IMR-90 (cell line): ENCODE data around the gene GOLGA6A. TPM values are rescaled to one million over a fixed set of nuclear protein-coding genes. Genes with fewer than 3 reads are reported as not detected.

ENCODE experiments used
- ATAC-seq: fragments of 200-7000 bp; cut with Tn5 transposase; 2 replicates; pipeline ENCODE4 v1.9.1; 2020; ENCODE audit warnings: low read depth, mild to moderate bottlenecking, moderate library complexity
- BruUV-seq: library from RNA; stranded (reverse); fragments of 400-500 nt; replicated peaks from 2 replicates; lab custom pipeline; 2021; lab: Mats Ljungman, UMichigan
- CTCF ChIA-PET: fragments of 300-600 bp; formaldehyde crosslinking; extraction: SDS; loops from one replicate; lab custom pipeline; 2021; ENCODE audit warnings: antibody characterized with exemption; lab: Yijun Ruan, JAX
- POLR2A ChIA-PET: fragments of 300-600 bp; sonication (Branson Sonifier 250); formaldehyde crosslinking; loops from one replicate; lab custom pipeline; 2022; ENCODE audit warnings: antibody characterized with exemption; ENCODE audit not compliant: unreplicated experiment; lab: Charles Lee
- DNase-seq: peaks from one replicate; pipeline ENCODE4 v3.0.0; 2013
- H2AFZ ChIP-seq: replicated peaks from 2 replicates; pipeline ENCODE3; 2013; ENCODE audit warnings: low read length, mild to moderate bottlenecking; ENCODE audit not compliant: poor library complexity
- H2AK5ac ChIP-seq: 2 replicates; pipeline ENCODE4 v1.6.1; 2013; ENCODE audit warnings: low read depth, low read length, inconsistent platforms
- H2AK9ac ChIP-seq: replicated peaks from 2 replicates; pipeline ENCODE3; 2013; ENCODE audit warnings: mild to moderate bottlenecking, low read depth, low read length, moderate library complexity; ENCODE audit not compliant: poor library complexity
- H2BK120ac ChIP-seq: 2 replicates; pipeline ENCODE4 v1.6.1; 2013; ENCODE audit warnings: low read depth, low read length, inconsistent platforms
- H2BK15ac ChIP-seq: 3 replicates; pipeline ENCODE4 v1.6.1; 2013; ENCODE audit warnings: low read depth, low read length, inconsistent platforms
- H2BK20ac ChIP-seq: 2 replicates; pipeline ENCODE4 v1.6.1; 2013; ENCODE audit warnings: low read depth, mild to moderate bottlenecking, inconsistent platforms, low read length, moderate library complexity
- H2BK5ac ChIP-seq: 2 replicates; pipeline ENCODE4 v1.6.1; 2013; ENCODE audit warnings: mild to moderate bottlenecking, low read depth, low read length, inconsistent platforms; ENCODE audit not compliant: poor library complexity, severe bottlenecking
- H3K14ac ChIP-seq: replicated peaks from 2 replicates; pipeline ENCODE4 v1.6.1; 2013; ENCODE audit warnings: low read depth, low read length, inconsistent platforms
- H3K18ac ChIP-seq: 2 replicates; pipeline ENCODE4 v1.6.1; 2013; ENCODE audit warnings: low read depth, low read length, control low read depth
- H3K23ac ChIP-seq: 2 replicates; pipeline ENCODE4 v1.6.1; 2013; ENCODE audit warnings: low read depth, low read length, inconsistent platforms
- H3K27ac ChIP-seq: 2 replicates; pipeline ENCODE4 v1.5.1; 2013; ENCODE audit warnings: mild to moderate bottlenecking, control low read depth, low read length; ENCODE audit not compliant: insufficient read depth
- H3K27me3 ChIP-seq: 2 replicates; pipeline ENCODE4 v1.6.1; 2013; ENCODE audit warnings: low read length; ENCODE audit not compliant: control insufficient read depth, insufficient read depth
- H3K36me3 ChIP-seq: 2 replicates; pipeline ENCODE4 v1.6.1; 2013; ENCODE audit warnings: low read length, mixed read lengths; ENCODE audit not compliant: control insufficient read depth, insufficient read depth
- H3K4ac ChIP-seq: 2 replicates; pipeline ENCODE4 v1.6.1; 2013; ENCODE audit warnings: low read depth, low read length, inconsistent platforms
- H3K4me1 ChIP-seq: 2 replicates; pipeline ENCODE4 v1.6.1; 2013; ENCODE audit warnings: low read length, mixed read lengths; ENCODE audit not compliant: control insufficient read depth, insufficient read depth
- H3K4me2 ChIP-seq: 2 replicates; pipeline ENCODE4 v1.6.1; 2013; ENCODE audit warnings: low read depth, mild to moderate bottlenecking, control low read depth, low read length, moderate library complexity
- H3K4me3 ChIP-seq: 2 replicates; pipeline ENCODE4 v1.5.1; 2013; ENCODE audit warnings: low read depth, mild to moderate bottlenecking, control low read depth, low read length, moderate library complexity; ENCODE audit not compliant: insufficient read depth
- H3K56ac ChIP-seq: 2 replicates; pipeline ENCODE4 v1.6.1; 2013; ENCODE audit warnings: low read length, inconsistent platforms; ENCODE audit not compliant: insufficient read depth; ENCODE audit errors: extremely low read depth
- H3K79me1 ChIP-seq, 2 experiments: 2 replicates each; pipeline ENCODE4 v1.6.1; 2013; ENCODE audit warnings: low read length in 2 of 2, inconsistent platforms in 1 of 2, low read depth in 1 of 2
- H3K9ac ChIP-seq: 2 replicates; pipeline ENCODE4 v1.6.1; 2013; ENCODE audit warnings: low read depth, low read length, control low read depth
- H3K9me1 ChIP-seq: 2 replicates; pipeline ENCODE4 v1.6.1; 2013; ENCODE audit warnings: low read length, inconsistent platforms; ENCODE audit not compliant: insufficient read depth
- H3K9me3 ChIP-seq: 2 replicates; pipeline ENCODE4 v1.6.1; 2013; ENCODE audit warnings: low read length; ENCODE audit not compliant: control insufficient read depth, insufficient read depth
- H4K20me1 ChIP-seq: 2 replicates; pipeline ENCODE4 v1.6.1; 2013; ENCODE audit warnings: low read length, inconsistent platforms; ENCODE audit not compliant: insufficient read depth
- H4K5ac ChIP-seq: 2 replicates; pipeline ENCODE4 v1.6.1; 2013; ENCODE audit warnings: mild to moderate bottlenecking, low read depth, low read length, control low read depth
- H4K8ac ChIP-seq, 2 experiments: 2 replicates each; pipeline ENCODE4 v1.6.1; 2013; ENCODE audit warnings: low read depth in 2 of 2, low read length in 2 of 2, control low read depth in 1 of 2, inconsistent platforms in 1 of 2
- H4K91ac ChIP-seq: 2 replicates; pipeline ENCODE4 v1.6.1; 2013; ENCODE audit warnings: low read depth, low read length, inconsistent platforms; ENCODE audit not compliant: insufficient read depth
- CEBPB ChIP-seq: IDR thresholded peaks from 2 replicates; pipeline ENCODE4 v1.6.1; 2012; ENCODE audit warnings: low read depth, low read length, improper control_type of control experiment
- POLR2A ChIP-seq: IDR thresholded peaks from 2 replicates; pipeline ENCODE4 v1.6.1; 2012; ENCODE audit warnings: mild to moderate bottlenecking, low read depth, low read length
- WGBS, 2 experiments: methylation state at CpG; one replicate each; pipeline versions ENCODE4 v1.1.5 to v1.1.7; 2013; ENCODE audit warnings: missing lambda C conversion rate in 2 of 2; ENCODE audit not compliant: insufficient read length in 1 of 2; ENCODE audit errors: extremely low coverage in 2 of 2; 5-methylcytosine and 5-hydroxymethylcytosine counted together
- dilution Hi-C: fragments of 300-500 bp; cut with HindIII; formaldehyde crosslinking; loops from one replicate; pipeline ENCODE4 v1.14.3; 2018; ENCODE audit warnings: low sequenced_read_pairs; ENCODE audit not compliant: unreplicated experiment
- in situ Hi-C: fragments of 300-500 bp; cut with MboI; formaldehyde crosslinking; loops from 3 replicates; pipeline ENCODE4 v1.14.3; 2019; ENCODE audit warnings: low sequenced_read_pairs, inconsistent platforms, mixed read lengths
- intact Hi-C: fragments of 100-400 bp; cut with micrococcal nuclease; formaldehyde crosslinking; loops from 2 replicates; pipeline ENCODE4 v1.10.0; 2022
- polyA plus RNA-seq, 3 experiments: library from polyadenylated mRNA; depleted of rRNA; stranded (reverse); fragments of >200 nt; gene quantifications; 2 replicates each; pipeline ENCODE4 v1.2.3, GENCODE V29; 2012; ENCODE audit warnings: low replicate concordance in 1 of 3
- total RNA-seq: library from RNA; depleted of rRNA; stranded (reverse); fragments of >200 nt; gene quantifications from 2 replicates; pipeline ENCODE4 v1.2.3, GENCODE V29; 2012

Gene GOLGA6A
- total and polyA plus RNA-seq, 2 of the 4 experiments (the other 2 are of a cell fraction) = not detected

DNA sequence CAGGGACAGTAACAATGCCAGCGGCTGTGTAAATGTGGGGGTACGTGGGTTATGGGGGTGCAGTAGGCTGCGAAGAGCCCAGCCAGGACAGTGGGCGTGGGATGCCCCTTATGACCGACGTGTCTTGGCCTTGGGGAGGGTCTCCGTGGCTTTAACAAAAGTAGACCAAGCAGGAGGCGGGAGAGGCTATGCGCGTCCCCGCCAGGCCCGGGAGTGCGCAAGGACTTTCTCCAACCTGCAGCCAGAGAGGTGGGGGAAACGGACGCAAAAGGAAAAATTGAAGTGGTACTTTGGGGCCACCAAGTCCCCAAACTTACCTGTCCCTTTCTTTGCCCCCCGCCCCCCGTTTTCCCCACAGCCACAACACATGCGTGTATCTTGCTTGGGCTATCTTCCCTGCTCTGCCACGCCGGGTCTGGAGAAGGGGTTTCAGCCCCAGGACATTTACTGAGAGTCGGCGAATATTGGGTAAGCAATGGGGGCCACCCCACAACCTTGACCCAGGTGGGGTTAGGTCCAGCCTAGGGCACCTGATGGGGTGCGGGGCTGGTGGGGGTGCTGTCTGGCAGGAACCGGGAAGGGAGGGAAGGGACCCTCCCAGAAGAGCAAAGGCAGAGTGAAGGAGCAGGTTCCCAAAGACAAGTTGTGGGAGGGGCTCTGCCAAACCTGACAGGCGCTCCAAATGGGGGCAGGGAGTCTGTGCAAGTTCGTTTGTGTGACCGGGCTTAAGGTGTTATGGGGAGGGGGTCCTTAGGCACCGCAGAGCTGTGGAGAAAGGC is 48.7 kb upstream of the GOLGA6A start:
- Histone ChIP-seq H3K9ac (no peak overlapping the region), H3K27ac (no peak overlapping the region), H4K8ac (no peak overlapping the region), H3K36me3 (no peaks in the 10 kb centered on the region), H3K79me1 (no peaks in the 10 kb centered on the region), H2BK120ac (no peak overlapping the region), H3K4me2 (no peak overlapping the region), H4K91ac (no peak overlapping the region), H3K56ac (no peak overlapping the region), H3K4me3 (no peak overlapping the region), H3K4ac (no peak overlapping the region), H3K23ac (no peak overlapping the region), H3K18ac (no peak overlapping the region), H3K9me3 (peaks cover 8% of the 10 kb centered on the region), H3K14ac (no peak overlapping the region), H4K20me1 (peaks cover 19% of the 10 kb centered on the region; the same call in 1 of the 2 replicates), H3K27me3 (peaks cover 91% of the 10 kb centered on the region), H3K9me1 (0 out of 2 replicates have a peak, but pooled peaks cover 2% of the 10 kb centered on the region), H2AK5ac (no peak overlapping the region), H2AFZ (no peak overlapping the region), H2BK15ac (no peak overlapping the region), H3K4me1 (no peaks in the 10 kb centered on the region; the same call in 1 of the 2 replicates), H4K5ac (no peak overlapping the region), H2BK20ac (no peak overlapping the region), H2BK5ac (no peak overlapping the region), H2AK9ac (no peak overlapping the region)
- ChIA-PET CTCF (interaction anchor here (1.7 kb wide), 1 partner anchor 177 kb away, joined by 6 read pairs; no protein-coding TSS in a partner anchor), POLR2A (no interaction called here)
- BruUV-seq = no TSS peak
- DNase-seq (no peak), ATAC-seq (no peak)
- dilution Hi-C loops = no loop called here
- TF ChIP-seq CEBPB = no peak
- TF ChIP-seq POLR2A = no peak
- in situ Hi-C loops = loop anchor here (5.0 kb wide), 1 partner anchor 154 kb away; no protein-coding TSS in a partner anchor
- WGBS, 2 experiments = 0% methylated on average over 7 of the region's 28 CpGs; no CpG with 5 or more reads in 1 of the 2 experiments
- intact Hi-C loops = no loop called here
